DMS153 treated with DMSO at 0.1 percent for 48 hours (cell line): ENCODE results near the gene EDEM3.
"Not testable (repeated sequence)": the region's sequence is repeated elsewhere in the genome, so short reads cannot be mapped to it uniquely, and the experiment has no call there.

ENCODE experiments used
- DNase-seq: peaks from one replicate; lab custom pipeline; 2025; ENCODE audit not compliant: unreplicated experiment; lab: John Stamatoyannopoulos, UW

EDEM3 gene

DNA sequence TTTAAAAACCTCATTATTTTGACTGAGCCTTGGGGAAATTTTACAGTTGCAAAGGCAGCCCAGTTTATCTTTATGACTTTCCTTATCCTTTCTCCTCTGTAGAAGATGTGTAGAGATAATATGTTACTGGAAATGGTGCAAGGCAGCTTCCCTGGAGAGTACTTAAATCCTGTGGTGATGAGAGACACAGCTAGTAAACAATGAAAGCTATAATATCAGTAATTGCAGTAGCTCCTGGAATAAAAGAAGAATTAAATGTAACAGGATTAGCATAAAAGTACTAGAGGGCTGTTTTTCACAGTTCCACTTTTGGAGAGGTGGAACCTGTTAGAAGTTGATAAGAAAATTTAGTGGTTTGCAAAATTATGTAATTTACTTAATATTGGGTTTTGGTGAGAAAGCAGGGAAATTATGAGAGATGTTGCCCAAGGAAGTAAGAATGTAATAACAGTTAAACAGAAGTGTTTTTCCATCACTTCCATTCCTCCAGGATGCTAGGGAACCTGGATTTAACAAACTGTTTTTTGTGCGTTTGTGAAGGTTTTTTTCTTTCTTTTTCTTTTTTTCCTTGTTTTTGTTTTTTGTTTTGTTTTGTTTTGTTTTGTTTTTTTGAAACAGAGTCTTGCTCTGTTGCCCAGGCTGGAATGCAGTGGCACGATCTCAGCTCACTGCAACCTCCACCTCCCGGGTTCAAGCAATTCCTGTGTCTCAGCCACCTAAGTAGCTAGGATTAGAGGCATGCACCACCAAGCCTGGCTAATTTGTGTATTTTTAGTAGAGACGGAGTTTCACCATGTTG is 15.7 kb upstream of the EDEM3 start:
- DNase-seq, result peak; percentile 10

DNA sequence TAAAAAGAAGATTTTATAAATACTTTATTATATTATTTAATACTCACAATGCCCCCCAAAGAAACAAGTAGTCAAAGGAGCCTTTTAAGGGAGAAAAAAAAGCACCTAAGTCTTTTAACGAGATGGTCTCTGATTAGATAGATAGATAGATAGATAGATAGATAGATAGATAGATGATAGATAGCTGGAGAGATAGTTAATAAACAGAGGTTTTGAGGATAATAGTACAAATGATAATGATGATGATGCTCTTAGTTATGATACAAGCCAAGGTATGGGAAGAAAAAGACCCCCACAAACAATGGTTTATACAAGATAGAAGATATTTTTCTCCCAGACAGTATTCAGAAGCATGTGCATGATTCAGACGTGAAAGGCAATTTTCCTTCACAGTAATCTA is 14.6 kb upstream of the EDEM3 start:
- no peak for DNase-seq

DNA sequence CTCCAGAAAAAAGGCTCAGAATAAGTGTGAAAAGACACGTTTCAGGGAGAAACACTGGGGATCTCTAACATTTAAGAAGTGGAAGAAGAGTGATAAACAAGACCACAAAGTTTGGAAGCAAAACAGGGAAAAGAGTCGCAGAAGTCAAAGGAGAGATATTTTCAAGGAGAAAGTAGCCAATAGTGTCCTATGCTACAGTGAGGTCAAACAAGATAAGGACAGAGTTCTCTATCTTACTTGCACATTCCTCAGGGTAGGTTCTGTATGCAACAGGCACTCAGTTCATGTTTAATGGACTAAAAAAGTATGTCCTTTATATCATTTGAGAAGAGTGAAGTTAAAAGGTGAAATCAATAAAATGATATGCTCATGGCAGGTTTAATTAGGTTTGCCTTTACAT is 13.8 kb upstream of the EDEM3 start:
- DNase-seq, result no peak

DNA sequence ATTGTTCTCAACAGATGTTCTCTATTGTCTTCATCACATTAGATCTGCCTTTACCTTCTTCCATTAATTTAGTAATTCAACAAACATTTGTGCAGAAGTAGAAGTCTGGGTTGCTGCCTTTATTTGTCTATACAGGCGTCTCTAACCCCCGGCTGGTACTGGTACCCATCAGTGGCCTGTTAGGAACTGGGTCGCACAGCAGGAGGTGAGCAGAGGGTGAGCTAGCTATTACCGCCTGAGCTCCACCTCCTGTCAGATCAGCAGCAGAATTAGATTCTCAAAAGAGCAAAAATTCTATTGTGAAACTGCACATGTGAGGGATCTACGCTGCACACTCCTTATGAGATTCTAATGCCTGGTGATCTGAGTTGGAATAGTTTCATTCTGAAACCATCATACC is 12.9 kb upstream of the EDEM3 start:
- DNase-seq, result no peak

DNA sequence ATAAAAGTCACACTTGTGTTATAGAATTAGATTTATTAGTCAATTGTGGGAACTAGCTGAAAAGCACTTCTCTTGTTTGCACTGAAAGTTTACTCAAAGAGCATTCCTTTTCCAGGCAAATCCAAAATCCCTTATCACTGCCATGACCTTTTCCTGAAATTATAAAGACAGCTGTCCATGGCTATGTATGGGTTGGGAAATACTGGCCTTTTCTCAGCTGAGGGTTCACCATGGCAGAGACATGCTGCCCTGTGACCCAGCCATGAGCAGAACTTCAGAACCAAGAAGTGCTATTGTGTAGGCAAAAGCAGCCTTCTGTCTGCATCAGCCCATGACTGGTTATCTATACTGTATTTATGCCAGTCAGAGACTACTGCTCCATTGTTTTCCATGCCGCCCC is 9.8 kb upstream of the EDEM3 start:
- DNase-seq, result no peak

DNA sequence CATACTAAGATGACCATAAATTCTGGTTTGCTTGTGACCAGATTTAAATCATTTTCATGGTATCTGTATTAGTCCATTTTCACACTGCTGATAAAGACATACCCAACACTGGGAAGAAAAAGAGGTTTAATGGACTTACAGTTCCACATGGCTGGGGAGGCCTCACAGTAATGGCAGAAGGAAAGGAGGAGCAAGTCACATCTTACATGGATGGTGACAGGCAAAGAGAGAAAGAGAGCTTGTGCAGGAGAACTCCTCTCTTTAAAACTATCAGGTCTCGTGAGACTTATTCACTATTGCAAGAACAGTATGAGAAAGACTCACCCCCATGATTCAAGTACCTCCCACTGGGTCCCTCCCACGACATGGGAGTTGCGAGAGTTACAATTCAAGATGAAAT is 8.9 kb upstream of the EDEM3 start:
- not testable (repeated sequence) for DNase-seq

DNA sequence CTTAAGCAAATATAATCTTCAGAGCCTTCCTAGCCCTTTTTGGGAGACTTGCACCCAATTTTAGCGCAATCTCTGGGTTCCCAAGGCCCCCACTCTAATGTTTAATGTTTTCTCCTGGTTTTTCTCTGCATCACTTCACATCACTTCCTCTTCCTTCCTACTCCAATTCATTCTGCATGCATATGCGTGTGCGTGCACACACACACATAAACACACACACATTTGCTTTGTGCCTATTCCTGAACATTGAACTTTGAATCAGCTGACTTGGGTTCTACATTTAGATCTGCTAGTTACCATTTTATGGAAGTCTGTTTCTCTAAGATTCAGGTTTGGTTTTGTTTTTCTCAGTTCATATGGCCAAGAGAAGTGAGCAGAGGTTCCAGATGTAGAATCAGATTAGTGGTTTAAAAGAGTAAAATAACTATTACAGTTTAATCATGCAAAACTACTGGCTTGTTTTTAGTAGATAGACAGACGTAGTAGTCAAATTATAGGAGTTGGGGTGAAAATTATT is 7.4 kb upstream of the EDEM3 start:
- DNase-seq, result no peak

DNA sequence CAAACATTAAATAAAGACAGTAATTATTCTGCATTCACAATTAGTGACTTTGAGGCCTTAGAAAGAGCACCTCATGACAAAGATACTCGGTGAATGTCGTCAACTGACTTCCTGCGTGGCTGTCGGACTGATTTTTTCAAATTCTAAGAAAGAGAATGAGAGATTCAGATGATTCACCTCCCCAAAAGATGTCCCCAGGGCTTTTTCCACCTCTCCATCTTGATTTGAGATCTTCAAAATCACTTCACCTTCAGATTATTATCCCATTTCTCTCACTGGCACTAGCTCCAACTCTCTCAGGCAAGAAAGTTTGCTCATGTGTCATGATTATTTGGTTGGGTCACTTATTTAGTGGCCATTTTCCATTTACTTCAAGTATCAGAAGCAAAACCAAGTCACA is 5.0 kb upstream of the EDEM3 start:
- no peak for DNase-seq

DNA sequence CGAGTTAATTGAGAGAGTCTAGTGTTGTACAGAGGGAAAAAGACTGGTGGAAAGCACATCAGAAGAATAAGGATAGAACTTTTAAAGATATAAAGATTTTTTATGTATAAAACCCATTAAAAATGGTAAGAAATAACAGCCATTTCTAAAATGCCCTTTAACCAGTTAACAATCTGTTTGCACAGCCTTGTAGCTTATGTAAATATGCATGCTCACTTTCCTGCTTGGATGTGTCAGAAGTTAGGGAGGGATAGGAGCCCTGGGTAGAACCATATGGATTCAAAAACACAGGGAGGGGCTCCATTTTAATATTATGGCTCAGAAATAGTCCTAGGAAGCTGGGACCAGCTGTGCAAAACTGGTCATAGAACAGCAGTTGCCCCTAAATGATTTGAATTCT is 4.5 kb upstream of the EDEM3 start:
- DNase-seq, result no peak

DNA sequence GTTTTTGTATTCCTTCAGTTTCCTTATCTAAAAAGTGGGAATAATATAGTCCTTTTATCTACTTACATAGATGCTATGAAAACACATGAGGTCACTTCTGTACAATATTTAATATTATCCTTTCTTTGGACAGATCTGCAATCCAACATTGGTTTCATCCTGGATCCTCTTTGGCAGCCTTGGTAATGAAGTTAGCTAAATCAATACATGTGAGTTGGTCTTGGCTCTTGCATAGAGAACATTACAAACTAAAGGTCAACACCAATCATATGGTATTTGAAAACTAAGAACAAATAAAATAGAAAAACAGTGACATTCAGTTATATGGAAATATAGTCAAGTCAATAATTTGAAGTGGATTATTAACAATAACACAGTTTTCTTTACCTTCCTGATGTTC is 3.2 kb upstream of the EDEM3 start:
- no peak for DNase-seq

DNA sequence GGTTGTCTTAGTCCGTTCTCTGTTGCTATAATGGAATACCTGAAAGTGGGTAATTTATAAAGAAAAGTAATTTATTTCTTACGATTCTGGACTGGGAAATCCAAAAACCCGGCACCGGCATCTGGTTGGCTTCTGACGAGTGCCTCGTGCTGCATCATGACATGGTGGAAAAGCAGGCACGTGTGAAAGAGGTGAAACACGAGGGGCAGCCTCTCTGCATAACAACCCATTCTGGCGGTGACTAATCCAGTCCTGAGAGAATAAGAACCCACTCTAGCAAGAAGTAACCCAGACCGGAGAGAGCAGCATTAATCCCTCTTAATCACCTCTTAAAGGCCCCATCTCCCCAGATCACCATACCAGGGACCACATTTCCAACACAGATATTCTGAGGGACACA is 2.7 kb upstream of the EDEM3 start:
- no peak for DNase-seq

DNA sequence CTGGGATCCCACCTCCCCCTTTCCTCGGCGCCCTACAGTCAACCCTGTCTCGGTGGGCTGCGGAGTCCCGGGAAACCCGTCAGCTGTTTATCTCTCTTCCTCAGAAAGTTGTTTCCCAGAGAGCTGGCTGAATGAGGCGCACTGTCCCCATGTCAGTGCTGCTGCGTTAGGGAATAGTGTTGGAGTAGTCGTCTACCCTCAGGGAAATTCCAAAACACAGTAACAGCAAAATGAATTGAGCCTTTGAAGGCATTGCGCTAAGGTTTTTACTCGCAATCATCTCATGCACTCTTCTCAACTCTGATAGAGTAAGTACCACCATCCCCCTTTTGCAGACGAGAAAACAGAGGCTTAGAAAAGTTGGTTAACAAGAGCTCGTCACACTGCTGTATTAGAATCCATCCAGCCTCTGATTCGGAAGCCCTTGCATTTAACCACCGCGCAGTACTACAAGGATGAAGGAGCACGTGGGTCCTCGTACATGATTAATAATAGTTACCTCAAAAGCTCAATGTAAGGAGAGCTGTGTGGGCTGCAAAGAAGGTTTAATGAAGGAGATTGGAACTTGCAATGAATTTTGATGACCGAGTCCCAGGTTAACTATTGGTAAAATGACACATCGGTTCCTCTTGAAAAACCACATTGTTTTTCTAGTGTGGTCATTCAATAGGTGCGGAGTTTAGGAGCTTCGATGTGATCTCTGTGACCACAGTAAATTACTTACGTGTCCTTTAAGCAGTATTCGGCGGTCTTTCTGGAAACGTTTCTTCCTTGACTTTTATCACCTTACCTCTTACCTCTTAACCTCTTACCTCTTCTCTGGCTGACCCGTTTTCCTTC is 788 bp upstream of the EDEM3 start:
- no peak for DNase-seq

DNA sequence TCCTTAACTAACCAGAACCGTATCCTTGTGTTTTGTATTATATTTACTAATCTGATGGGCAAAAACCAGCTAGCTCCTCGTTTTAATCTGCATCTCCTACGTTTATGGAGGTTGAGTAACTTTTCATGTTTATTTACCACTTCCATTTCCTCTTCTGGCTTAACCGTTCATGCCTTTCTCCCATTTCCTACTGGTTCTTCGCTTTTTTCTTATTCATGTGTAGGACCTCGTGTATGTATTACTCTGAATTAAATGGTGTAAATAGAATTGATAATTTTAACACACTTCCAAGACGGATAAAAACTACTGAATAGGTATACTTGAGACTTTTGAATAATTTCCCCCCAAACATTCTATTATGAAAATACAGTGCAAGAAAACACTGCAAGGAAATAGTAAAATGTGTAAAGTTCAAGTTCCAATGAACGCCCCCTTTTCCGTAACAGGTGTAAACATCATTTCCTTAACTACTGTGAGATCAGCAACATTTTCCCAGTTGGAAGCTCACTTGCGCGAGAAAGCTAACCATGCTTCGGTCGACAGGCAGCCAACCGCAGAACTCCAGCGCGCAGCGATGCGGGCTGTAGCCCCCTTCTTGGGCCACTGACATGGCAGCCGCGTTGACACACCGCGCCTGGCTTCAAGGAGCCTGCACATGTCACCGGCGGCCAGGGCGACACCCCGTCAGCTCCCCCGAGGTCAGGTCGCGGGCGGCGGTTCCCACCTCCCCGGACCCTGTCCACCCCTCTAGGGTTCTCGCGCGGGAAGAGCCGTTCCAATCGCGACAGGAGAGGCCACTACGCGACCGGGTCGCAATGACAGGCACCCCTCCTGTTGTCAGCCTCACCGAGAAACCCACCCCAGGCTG is 816 bp downstream of the EDEM3 start:
- DNase-seq, result no peak

DNA sequence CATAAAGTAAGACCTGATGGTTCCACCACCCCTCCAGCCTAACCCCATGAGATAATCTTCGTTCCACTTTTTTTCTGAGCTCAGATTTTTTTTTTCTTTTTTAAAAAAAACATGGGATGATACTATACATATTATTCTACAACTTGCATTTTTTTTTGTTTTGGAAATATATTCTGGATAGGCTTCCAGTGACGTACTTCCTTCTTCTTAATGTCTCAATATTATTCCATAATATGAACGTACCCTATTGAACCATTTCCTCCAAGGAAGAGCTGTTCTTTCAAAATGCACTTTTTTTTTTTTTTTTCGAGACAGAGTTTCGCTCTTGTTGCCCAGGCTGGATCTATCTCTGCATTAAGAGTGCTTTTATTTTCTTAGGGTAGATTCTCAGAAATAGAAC is 1.5 kb downstream of the EDEM3 start:
- DNase-seq, result no peak

DNA sequence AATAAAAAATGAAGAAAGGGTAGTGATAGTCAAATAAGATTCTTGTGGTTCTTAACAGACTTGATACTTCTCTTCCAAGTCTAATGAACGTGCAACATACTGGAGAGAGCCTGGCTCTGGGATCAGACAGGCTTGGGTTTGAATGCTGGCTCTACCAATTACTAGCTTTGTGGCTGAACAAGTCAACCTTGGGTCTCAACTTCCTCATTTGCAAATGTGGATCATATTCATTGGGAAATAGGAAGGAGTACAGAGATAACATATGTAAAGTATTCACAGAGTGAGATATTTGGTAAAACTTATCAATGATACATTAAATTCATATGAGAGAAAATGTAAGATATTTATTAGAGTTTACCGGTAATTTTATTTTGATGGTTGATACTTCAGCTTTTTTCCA is 2.0 kb downstream of the EDEM3 start:
- no peak for DNase-seq

DNA sequence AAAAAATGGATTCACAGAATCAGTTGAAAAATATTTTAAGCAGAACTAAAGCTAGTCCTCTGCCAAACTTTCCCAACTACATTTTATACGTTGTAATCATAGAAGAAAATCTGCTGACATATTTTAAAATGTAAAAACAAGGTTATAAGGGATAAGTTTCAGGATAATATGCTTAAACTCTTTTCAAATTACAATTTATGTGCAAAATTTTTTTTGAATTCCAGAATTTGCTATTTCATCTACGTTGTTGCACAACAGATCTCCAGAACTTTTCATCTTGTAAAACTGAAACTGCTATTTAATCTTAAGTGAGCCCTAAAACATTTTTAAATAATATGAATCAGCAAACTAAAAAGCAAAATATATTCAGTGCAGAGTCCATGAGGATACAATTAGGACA is 5.9 kb downstream of the EDEM3 start:
- DNase-seq, result no peak

DNA sequence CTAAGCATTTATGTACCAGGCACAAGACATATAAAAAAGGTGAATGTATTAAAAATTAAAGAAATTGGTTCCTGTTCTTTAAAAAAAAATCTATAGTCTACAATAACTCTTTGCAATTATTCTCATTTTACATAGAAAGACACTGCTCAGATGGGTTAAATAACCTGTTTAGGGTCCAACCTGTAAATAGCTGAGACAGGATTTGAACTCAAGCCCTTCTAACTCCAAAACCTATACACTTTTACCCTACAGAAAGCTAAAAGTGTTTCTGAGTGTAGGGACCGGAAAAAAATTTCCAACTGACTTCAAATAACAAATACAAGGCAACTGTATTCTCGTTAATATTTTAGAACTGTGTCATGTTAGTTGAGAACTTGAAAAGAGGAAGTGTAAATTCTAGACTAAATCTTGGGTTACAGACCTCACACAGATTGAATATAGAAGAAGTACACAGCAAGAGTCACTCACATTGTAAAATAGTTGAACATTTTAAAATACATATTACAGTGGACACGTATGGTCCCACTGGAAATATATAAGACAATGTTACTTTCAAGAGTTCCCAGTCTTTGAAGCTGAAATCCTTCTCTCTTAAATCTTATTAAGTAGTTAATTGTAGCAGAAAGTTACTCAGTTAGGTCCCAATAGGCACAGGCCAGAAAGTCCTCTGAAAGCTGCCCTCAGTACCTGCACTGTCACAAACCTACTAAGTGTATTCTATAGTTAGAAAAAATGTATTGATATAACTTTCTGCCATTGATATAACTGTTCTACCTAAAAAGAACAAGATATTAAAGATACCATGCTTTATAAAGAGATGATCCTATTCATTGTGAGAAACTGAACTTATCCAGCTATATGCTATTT is 7.3 kb downstream of the EDEM3 start:
- no peak for DNase-seq

DNA sequence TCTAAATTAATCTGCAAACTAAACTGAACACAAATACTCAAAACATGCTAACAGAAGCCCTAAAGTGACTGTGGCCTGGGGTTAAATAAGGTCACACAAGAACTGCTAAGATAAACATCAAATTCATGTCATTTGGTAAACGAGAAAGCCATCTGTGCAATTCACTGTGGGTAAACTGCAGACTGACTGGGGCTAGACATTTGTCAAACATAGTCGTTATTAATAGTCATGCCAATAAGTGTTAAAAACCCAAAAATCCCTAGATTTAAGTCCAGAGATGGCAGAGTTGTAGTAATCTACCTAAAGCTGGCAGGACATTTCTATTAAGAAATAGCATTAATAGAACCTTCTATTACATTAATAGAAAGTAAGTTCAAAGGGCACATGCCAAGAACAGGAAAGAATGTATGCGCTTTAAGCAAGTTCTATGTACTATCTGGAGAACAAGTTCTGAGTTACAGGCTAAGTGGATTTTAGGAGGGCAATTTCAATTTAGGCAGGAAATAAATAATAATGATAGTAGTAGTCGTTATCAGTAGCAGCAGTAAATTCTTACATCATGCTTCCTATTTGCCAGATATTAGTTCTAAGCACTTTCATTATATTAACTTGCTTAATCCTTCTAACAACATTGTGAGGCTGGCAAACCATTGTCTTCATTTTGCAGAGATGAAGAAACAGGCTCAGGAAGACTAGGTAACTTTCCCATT is 8.6 kb downstream of the EDEM3 start:
- no peak for DNase-seq

DNA sequence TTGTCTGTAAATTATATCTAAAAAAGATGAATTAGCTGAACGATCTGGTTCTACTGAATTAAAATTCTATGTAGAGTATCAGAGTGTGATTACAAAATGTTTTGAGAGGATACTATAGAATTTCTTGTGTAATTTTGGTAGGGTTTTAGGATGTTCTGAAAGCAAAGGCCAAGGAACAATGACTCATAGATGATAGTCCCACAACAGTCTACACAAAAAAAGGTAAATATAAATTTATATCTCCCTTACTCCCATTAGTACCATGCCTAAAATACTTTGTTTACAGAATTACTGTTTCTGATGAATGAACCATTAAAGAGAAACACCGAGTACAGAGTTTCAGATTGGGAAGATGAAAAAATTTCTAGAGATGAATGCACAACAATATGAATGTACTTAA is 9.5 kb downstream of the EDEM3 start:
- no peak for DNase-seq
